ENCODE results near the gene TEK.

Gene TEK

DNA sequence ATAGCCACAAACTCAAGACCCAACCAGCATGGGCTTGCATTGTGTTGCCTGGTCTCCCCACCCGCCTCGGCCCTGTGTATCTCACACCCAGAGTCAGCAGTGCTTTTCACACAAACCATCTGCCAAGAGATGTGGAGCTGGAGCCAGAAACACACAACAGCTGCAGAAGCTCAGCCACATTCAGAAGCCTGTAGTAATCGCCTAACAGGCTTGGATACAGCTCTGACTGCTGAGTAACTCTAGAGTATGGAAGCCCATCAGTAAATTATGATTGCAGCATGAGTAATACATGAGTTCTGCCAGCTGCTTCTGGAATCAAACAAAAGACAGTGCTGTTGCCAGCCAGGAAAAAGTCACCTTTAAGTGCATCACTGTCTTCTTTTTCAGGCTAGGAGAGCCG, 16.0 kb downstream of the TEK start:
- DNase-seq: peak; percentile 94

DNA sequence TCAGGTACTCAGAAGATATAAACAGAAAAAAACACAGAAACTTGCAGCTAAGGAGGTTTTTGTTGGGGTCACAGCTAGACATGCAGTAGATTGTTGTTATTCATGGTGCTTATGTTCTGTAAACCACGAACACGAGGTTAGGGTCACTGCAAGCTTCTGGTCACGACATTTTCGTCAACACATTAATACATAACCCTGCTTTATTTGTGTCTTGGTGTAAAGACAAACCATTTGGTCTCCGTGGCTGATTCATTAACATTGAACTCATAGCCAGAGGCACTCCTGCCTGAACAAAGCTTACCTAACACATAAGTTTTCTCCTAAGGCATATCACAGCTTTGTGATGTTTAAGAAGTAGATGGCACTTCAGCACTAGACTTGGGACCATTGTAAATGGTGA, 16.9 kb downstream of the TEK start:
- DNase-seq: no peak

DNA sequence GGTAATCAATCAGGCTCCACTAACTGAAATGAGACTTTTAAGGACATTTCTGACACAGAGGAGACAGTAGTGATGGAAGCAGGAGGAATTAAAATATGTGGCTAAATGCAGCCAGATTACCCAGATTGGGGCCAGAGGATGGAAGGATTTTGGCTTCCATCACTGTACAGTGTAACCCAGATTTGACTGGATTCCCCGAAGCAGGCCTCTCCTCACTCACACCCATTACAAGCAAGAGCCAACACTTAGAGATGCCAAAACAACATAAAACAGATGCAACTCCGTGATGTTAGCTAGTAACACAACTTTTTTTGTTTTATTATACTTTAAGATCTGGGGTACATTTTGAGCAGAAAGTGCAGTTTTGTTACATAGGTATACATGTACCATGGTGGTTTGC, 17.6 kb downstream of the TEK start:
- peak; percentile 62 for DNase-seq

DNA sequence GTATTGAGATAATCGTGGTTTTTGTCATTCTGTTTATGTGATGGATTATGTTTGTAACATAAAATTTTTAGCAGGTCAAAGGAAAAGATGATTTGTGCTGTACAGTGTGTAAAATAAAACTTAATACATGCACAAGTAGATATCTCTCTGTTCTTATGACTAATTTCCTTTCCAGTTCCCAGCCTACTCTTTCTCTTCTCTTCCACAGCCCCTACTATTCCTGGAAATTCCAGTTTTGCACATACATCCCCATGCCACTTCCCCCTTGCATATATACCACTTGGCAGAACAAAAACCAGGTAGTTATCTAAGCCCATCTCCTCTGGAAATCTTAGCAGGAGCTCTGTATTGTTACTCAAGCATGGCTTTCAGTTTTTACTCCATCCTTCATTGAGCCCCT, 20.2 kb downstream of the TEK start:
- DNase-seq: no peak

DNA sequence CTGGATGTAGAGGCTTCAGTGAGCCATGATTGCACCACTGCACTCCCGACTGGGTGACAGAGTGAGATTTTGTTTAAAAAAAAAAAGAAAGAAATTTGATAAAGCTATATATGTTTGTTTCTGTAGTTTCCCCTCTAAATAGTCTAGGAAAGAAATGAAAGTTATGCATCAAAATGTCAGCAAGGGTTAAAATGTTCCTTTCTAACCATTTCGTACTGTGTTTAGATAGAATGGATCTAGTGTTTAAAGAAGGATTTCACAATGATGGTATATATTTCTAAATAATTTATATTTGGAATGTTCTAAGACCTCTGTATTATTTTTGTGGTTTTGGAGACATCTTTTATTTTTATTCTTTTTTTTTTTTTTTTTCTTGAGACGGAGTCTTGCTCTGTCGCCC, 22.7 kb downstream of the TEK start:
- no peak for DNase-seq

- no peak for DNase-seq
Observed at GRCh38 chr9:27133817-27134216, 24.8 kb downstream of the TEK start.

GRCh38 chr9:27142299-27142930, 33.4 kb downstream of the TEK start:
- no peak for DNase-seq

- DNase-seq: no peak
Observed at GRCh38 chr9:27145143-27145542, 36.1 kb downstream of the TEK start.

GRCh38 chr9:27149651-27150050, 40.6 kb downstream of the TEK start:
- no peak for DNase-seq

GRCh38 chr9:27150746-27151406, 41.9 kb downstream of the TEK start:
- peak; percentile 42 for DNase-seq

GRCh38 chr9:27151693-27152404, 42.8 kb downstream of the TEK start:
- DNase-seq: no peak

- no peak for DNase-seq
Observed at GRCh38 chr9:27152405-27152718, 43.3 kb downstream of the TEK start.

DNA sequence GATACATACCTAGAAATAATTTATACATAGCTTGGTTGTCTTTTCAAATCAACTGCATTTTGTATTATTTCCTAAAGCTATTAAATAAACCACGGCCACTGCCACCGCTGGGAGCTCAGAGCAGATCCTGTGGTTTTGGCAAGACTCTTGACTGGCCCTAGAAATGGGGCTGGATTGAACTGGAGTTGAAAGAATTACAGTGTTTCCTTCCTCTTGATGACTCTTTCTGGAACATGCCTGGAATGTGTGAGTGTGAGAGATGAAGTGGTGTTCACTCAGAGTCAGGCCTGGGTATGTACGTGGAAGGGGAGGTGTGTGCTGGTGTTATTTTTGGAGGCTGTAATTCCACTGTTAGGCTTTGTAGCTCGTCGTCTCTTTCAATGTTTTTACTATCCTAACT, 45.9 kb downstream of the TEK start:
- peak; percentile 57 for DNase-seq

GRCh38 chr9:27157097-27157496, 48.1 kb downstream of the TEK start:
- DNase-seq: no peak

DNA sequence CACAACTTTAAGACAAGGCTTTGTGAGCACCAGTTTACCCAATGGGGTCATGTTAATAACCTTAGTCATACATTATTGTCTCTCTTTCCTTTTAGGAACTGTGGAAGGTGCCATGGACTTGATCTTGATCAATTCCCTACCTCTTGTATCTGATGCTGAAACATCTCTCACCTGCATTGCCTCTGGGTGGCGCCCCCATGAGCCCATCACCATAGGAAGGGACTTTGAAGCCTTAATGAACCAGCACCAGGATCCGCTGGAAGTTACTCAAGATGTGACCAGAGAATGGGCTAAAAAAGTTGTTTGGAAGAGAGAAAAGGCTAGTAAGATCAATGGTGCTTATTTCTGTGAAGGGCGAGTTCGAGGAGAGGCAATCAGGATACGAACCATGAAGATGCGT, 48.7 kb downstream of the TEK start:
- no peak for DNase-seq

DNA sequence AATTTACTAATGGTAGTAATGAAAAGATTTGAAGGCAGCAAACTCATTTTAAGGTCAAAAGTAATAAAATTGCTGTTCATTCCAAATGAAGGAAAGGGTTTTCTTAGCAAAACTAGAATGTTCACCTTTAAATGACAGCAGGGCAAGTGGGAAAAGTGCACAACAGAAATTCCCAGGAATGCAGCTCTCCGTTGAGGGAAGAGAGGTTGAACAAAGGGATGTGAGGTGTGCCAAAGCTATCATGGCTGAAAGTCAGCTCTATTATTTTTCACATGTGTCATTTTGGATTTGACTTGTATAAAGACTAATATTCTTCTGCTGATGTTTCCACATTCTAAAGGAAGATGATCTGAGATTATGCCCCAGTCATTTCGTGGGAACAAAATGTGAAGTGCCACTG, 51.6 kb downstream of the TEK start:
- no peak for DNase-seq

DNA sequence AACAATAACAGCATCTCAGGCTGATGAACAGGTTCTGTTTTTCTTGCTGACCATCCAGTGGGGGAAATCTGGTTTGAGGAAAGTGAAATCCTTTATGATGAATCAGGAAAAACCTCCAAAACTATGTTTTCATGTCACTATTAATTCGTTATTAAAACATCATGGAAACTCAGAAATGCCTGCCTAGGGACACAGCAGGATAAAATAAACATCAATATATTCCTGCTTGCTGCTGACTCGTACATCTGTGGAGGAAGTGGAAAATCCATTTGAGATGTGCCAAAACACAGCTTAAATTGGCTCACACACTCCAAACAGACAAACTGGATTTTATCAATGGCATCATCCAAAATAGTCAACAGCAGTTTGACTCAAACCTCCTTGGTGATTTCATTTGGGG, 53.0 kb downstream of the TEK start:
- DNase-seq: peak; percentile 50

GRCh38 chr9:27165068-27165467, 56.0 kb downstream of the TEK start:
- no peak for DNase-seq

DNA sequence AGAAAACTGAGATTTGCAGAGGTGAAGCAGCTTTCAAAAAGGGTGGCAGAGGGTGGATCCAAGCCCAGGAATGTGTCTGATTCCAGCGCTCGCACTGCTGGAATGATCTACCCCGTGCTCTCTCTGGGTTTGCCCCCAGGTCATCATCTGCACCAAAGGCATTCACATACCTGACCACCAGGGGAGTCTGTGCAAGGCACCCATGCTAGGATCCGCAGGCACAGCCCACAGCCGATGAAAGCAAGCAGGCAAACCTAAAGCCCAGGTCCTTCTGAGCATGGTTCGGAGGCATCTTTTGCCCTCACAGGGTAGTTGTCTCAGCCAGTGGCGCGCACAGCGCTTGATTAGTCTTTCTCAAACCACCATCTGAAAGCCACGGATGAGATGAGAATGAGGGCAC, 56.6 kb downstream of the TEK start:
- no peak for DNase-seq

DNA sequence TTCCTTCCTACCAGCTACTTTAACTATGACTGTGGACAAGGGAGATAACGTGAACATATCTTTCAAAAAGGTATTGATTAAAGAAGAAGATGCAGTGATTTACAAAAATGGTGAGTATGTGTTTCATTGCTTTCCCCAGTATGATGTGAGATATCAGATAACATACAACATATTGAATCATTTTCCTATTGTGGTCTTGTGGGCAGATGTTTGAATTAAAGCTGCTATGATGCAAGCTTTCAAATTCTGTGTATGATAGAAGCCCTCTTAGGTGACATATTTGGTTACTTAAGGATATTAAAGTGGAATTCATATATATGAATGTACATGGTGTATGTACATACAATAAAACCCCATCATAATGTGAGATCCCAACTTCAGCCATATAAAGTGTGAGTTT, 59.5 kb downstream of the TEK start:
- no peak for DNase-seq

GRCh38 chr9:27168951-27169350, 59.9 kb downstream of the TEK start:
- DNase-seq: no peak

DNA sequence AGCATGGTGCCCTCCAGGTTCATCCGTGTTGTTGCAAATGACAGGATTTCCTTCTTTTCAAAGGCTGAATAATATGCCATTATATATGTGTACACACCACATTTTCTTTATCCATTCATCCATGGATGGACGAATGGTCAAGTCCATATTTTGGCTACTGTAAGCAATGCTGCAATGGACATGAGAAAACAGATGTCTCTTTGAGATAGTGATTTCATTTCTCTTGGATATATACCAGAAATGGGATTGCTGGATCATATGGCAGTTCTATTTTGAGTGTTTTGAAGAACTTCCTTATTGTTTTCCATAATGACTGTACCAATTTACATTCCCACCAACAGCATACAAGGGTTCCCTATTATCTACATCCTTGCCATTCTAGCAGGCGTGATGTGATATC, 67.9 kb downstream of the TEK start:
- DNase-seq: no peak

DNA sequence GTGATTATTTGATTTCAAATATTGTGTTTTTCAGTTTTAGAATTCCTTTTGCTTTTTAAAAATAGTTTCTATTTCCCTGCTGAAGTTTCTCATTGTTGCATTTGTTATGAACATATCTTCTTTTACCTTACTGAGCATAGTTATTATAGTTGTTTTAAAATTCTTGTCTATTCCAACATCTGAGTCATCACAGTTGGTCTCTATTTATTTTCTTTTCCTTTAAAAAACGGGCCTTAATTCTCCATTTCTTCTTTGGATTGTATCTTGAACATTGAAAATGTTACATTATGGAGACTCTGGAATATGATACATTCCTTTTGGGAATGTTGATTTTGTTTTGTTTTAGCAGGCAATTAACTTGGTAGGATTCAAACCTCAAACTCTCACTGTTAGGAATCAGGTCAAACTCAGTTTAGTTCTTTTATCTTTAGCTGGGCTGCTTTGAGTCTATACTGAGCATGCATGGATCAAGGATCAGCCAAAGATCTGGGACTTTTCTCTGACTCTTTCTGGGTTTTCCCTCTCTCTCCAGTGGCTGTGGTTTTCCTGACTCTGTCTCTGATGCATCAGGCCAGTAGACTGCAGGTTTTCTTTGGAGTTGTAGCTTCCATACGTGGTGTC, 70.3 kb downstream of the TEK start:
- no peak for DNase-seq

GRCh38 chr9:27181381-27181780, 72.4 kb downstream of the TEK start:
- no peak for DNase-seq

Data from femur (tissue), 1 donor.